ENCODE data around the gene TAOK1.

The TAOK1 gene

GRCh38 chr17:29559640-29560039 lies 169.5 kb downstream of the TAOK1 start:
- TF ChIP-seq POLR2A (IDR thresholded peaks at IDR 0.05; ENCODE audit: low read depth, low read length), result no peak
- DNase-seq (ENCODE audit: insufficient read length, low spot score), result no peak
- no peak for FAIRE-seq

GRCh38 chr17:29560316-29560715 lies 170.2 kb downstream of the TAOK1 start:
- TF ChIP-seq POLR2A (IDR thresholded peaks at IDR 0.05; ENCODE audit: low read depth, low read length), result no peak
- FAIRE-seq (no peak), DNase-seq (ENCODE audit: insufficient read length, low spot score) (no peak)

DNA sequence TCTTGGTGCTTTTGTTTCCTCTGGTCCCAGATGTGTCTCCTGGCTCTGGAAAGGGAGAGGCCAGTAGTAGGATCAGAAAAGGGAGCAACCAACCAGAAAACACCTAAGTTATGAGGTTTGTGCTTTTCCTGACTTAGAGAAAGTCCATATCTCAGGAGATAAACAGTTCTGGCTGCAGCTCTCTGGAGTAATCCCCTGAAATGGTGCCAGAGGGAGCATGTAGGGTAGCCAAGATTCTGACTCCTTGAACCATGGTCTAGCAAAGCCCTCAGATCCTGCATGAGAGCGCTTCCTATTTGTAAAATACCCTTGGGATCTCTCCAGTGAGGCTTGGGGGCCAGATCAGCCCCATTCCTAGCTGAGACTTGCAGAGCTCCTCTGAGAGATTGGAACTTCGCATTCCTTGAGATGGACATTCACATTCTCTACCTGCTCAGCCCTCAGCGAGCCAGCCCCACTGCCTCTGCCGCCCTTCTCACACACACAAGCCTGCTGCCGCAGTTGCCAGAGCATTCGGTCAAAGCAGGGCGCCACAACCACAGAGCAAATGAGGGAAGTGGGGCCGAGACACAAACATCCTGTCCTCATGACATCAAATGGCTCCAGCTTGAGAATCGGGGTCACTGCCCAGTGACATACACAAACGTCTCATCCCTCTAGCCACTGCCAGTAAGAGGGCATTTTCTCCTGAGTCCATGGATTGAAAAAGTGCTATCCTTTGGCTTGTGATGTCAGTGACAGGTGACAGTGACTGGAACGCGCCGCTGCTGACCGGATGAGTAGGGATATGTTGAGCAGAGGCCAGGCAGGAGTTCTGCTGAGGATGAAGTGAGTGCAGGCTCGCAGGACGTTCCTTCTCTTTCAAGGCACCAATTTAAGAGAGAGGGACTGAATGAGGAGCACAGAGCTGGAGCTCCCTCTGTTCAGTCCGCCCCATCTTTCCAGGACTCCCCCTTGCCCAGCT lies 171.7 kb downstream of the TAOK1 start:
- FAIRE-seq (no peak), DNase-seq (ENCODE audit: insufficient read length, low spot score) (no peak)
- no peak for TF ChIP-seq POLR2A (IDR thresholded peaks at IDR 0.05; ENCODE audit: low read depth, low read length)

DNA sequence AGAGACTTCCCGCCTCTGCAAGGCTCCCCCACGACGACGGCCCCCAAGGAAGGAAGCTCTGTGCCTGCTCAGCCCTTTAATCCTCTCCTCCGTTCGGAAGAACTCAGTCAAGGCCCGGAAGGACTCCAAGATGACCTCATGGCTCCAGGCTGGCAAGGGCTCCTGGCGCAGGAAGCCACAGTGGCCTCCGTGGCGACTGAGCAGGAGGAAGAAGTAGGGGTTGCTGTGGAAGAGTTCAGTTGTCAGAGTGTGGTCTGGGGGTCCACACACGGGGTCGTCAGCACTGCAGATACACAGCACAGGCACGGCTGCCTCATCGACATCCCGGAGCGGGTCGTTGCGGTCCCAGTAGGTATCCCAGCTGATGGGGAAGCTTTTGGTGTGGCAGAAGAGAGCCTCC lies 172.5 kb downstream of the TAOK1 start:
- DNase-seq (ENCODE audit: insufficient read length, low spot score), result no peak
- FAIRE-seq, result no peak

DNA sequence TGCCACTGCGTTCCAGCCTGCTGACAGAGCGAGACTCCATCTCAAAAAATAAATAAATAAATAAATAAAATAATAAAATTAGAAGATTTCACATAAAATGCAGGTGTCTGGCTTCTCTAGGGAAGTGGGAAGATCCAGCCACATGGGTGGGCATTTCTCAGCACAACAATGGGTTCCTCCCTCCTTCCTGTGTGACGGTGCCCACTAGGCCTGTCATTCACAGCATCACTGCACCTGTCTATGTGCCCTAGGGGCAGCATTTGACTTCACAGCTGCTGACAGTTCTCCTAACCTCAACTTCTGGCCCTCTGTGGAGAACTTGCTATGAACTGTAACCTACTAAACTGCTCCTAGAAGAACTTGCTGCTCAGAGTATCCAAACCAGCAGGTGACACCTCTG lies 173.7 kb downstream of the TAOK1 start:
- DNase-seq (ENCODE audit: insufficient read length, low spot score) (no peak), FAIRE-seq (no peak)
- TF ChIP-seq POLR2A (IDR thresholded peaks at IDR 0.05; ENCODE audit: low read depth, low read length), result no peak

More for the DNA sequence above, 172.5 kb downstream of the TAOK1 start:
- TF ChIP-seq POLR2A (IDR thresholded peaks at IDR 0.05; ENCODE audit: low read depth, low read length), result no peak

DNA sequence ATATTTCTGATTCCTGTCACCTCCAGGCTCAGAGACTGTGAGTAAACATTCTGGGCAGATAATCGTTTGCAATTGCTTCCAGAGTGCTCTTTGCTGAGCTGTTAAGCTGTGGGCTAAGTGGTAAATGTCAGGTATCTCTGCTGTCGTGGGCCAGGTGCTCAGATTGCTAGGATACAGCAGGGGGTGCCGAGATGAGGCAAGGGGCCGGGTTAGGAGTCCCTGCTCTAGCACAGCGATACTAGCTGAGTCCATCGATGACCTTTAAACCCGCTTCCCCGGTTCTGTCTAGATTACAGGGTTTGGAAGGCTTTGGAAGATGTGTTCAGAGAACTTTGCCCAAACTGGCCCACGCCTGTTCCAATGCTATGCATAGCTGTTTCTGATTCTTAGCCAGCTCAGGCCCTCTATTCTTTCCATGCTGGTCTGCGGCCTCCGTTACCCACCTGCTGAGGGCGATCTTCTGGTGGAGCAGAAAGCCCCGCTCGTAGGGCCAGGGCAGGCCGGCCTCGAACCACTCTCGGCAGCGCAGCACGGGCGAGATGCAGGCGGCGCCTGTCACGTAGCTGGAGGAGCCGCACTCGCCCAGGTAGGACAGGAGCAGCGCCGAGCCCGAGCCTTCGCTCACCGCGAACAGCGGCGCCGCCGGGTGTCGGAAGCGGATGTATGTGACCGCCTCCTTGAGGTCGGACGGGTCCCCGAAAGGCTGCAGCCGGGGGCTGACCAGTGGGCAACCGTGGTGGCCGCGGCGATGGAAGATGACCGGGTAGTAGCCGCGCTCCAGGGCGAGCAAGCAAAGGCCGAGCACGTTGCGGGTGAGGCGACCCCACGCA lies 175.7 kb downstream of the TAOK1 start:
- TF ChIP-seq POLR2A (IDR thresholded peaks at IDR 0.05; ENCODE audit: low read depth, low read length), result no peak
- DNase-seq (ENCODE audit: insufficient read length, low spot score) (no peak), FAIRE-seq (no peak)

DNA sequence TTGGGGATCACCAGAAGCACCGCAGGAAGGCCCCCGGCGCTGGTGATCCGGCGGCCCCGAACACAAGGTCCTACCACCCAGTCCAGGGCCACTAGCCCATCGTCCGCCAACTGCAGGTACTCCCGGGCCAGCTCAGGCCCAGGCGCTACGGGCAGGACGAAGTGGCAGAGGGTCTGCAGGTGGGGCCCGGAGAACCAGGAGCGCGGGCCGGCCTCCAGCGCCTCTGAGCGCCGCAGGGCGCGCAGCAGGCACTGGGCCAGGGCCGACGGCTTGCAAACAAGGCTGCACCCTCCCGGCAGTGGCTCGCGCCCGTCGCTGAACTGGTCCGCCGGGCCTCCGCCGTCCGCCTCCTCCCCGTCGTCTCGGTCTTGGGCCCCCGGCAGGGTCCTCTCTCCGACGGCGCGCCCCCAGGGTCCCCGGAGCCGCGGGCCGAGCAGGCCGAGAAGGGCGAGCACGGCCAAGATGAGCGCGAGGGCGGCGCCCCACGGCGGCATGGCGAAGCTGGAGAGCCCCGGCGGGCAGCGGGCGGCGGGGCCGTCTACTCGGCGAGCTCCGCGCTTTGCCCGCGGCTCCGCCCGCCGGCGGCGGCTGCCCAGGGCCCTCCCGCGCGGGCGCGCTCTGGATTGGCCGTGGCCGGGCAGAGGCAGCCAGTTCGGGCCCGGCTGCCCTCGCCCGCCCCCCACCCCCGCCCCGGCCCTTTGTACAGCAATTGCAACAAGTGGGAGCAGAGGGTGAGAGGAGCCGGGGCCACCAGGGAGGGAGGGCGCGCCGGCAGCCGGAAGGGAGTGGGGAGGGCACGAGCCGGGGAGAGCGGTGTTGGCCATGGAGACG lies 176.5 kb downstream of the TAOK1 start, which contains the start of gene ABHD15:
TSS of gene ABHD15 (minus strand) at position 565 of the 831 bp plus-strand sequence. CDS start at position 494, 71 bp downstream.
- FAIRE-seq (no peak), DNase-seq (ENCODE audit: insufficient read length, low spot score) (peak; percentile 72)
- 0 out of 2 replicates have a peak, but pooled peaks have one; percentile 10 for TF ChIP-seq POLR2A (IDR thresholded peaks at IDR 0.05; ENCODE audit: low read depth, low read length)

- DNase-seq (ENCODE audit: insufficient read length, low spot score) (no peak), FAIRE-seq (no peak)
- TF ChIP-seq POLR2A (IDR thresholded peaks at IDR 0.05; ENCODE audit: low read depth, low read length), result no peak
Measured at GRCh38 chr17:29567304-29567553, 177.1 kb downstream of the TAOK1 start.

- DNase-seq (ENCODE audit: insufficient read length, low spot score) (peak; percentile 66), FAIRE-seq (no peak)
- TF ChIP-seq POLR2A (IDR thresholded peaks at IDR 0.05; ENCODE audit: low read depth, low read length), result no peak; the same call in 1 of the 2 replicates
Measured at GRCh38 chr17:29567554-29568330, 177.6 kb downstream of the TAOK1 start.

- no peak for FAIRE-seq
- peak; percentile 27; the same call in 1 of the 2 replicates for TF ChIP-seq POLR2A (IDR thresholded peaks at IDR 0.05; ENCODE audit: low read depth, low read length)
- DNase-seq (ENCODE audit: insufficient read length, low spot score), result peak; percentile 66
Measured at GRCh38 chr17:29568331-29569244, 178.4 kb downstream of the TAOK1 start, which contains the start of gene TP53I13. TSS of gene TP53I13 (plus strand) at chr17:29568701. CDS start at chr17:29568759, 58 bp downstream.

DNA sequence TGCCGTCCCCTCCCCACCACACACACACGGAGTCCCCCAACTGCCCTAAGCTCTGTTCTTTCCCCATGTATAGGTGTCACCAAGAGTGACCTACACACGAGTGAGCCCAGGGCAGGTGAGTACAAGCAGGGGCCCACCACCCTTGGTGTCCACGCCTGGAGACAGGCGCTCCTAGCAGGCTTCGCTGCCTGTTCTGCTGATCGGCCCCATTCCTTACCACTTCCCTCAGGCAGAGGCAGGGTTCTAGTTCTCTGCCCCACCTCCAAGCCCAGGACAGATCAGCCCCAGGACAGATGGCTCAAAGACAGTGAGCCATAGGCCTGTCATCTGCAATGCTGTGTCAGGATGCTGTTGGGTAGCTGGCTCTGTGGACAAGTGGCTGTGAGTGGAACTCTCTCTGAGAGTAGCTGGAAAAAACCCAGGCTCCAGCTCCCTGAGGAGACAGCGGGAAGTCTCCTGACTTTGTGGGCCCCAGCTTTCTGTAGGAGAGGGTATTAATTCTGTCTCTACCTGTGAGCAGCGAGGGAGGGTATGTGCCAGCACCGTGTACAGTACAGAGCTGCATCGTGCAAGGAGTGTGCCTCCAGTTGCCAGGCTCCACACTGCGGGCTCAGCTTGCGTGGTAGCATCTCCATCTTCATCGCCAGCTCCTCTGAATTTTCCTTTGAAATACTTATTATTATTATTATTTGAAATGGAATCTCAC lies 179.2 kb downstream of the TAOK1 start:
- no peak for DNase-seq (ENCODE audit: insufficient read length, low spot score)
- no peak for FAIRE-seq
- TF ChIP-seq POLR2A (IDR thresholded peaks at IDR 0.05; ENCODE audit: low read depth, low read length), result no peak

Data from H54 (cell line).